IMR-90 (cell line): Measurements from ENCODE around the gene CNBD2. TPM values are rescaled to one million over a fixed set of nuclear protein-coding genes. Genes with fewer than 3 reads are reported as not detected.
A peak's percentile ranks its signal among the peaks of the same experiment; 100 is the strongest.
"Not testable (repeated sequence)": the region's sequence is repeated elsewhere in the genome, so short reads cannot be mapped to it uniquely, and the experiment has no call there.

Experiments used
- ATAC-seq: fragments of 200-7000 bp; cut with Tn5 transposase; 2 replicates; pipeline ENCODE4 v1.9.1; 2020; ENCODE audit warnings: low read depth, mild to moderate bottlenecking, moderate library complexity
- BruUV-seq: library from RNA; stranded (reverse); fragments of 400-500 nt; replicated peaks from 2 replicates; lab custom pipeline; 2021; lab: Mats Ljungman, UMichigan
- CTCF ChIA-PET: fragments of 300-600 bp; formaldehyde crosslinking; extraction: SDS; loops from one replicate; lab custom pipeline; 2021; ENCODE audit warnings: antibody characterized with exemption; lab: Yijun Ruan, JAX
- POLR2A ChIA-PET: fragments of 300-600 bp; sonication (Branson Sonifier 250); formaldehyde crosslinking; loops from one replicate; lab custom pipeline; 2022; ENCODE audit warnings: antibody characterized with exemption; ENCODE audit not compliant: unreplicated experiment; lab: Charles Lee
- DNase-seq: peaks from one replicate; pipeline ENCODE4 v3.0.0; 2013
- H2AFZ ChIP-seq: replicated peaks from 2 replicates; pipeline ENCODE3; 2013; ENCODE audit warnings: low read length, mild to moderate bottlenecking; ENCODE audit not compliant: poor library complexity
- H2AK5ac ChIP-seq: 2 replicates; pipeline ENCODE4 v1.6.1; 2013; ENCODE audit warnings: low read depth, low read length, inconsistent platforms
- H2AK9ac ChIP-seq: replicated peaks from 2 replicates; pipeline ENCODE3; 2013; ENCODE audit warnings: mild to moderate bottlenecking, low read depth, low read length, moderate library complexity; ENCODE audit not compliant: poor library complexity
- H2BK120ac ChIP-seq: 2 replicates; pipeline ENCODE4 v1.6.1; 2013; ENCODE audit warnings: low read depth, low read length, inconsistent platforms
- H2BK15ac ChIP-seq: 3 replicates; pipeline ENCODE4 v1.6.1; 2013; ENCODE audit warnings: low read depth, low read length, inconsistent platforms
- H2BK20ac ChIP-seq: 2 replicates; pipeline ENCODE4 v1.6.1; 2013; ENCODE audit warnings: low read depth, mild to moderate bottlenecking, inconsistent platforms, low read length, moderate library complexity
- H2BK5ac ChIP-seq: 2 replicates; pipeline ENCODE4 v1.6.1; 2013; ENCODE audit warnings: mild to moderate bottlenecking, low read depth, low read length, inconsistent platforms; ENCODE audit not compliant: poor library complexity, severe bottlenecking
- H3K14ac ChIP-seq: replicated peaks from 2 replicates; pipeline ENCODE4 v1.6.1; 2013; ENCODE audit warnings: low read depth, low read length, inconsistent platforms
- H3K18ac ChIP-seq: 2 replicates; pipeline ENCODE4 v1.6.1; 2013; ENCODE audit warnings: low read depth, low read length, control low read depth
- H3K23ac ChIP-seq: 2 replicates; pipeline ENCODE4 v1.6.1; 2013; ENCODE audit warnings: low read depth, low read length, inconsistent platforms
- H3K27ac ChIP-seq: 2 replicates; pipeline ENCODE4 v1.5.1; 2013; ENCODE audit warnings: mild to moderate bottlenecking, control low read depth, low read length; ENCODE audit not compliant: insufficient read depth
- H3K27me3 ChIP-seq: 2 replicates; pipeline ENCODE4 v1.6.1; 2013; ENCODE audit warnings: low read length; ENCODE audit not compliant: control insufficient read depth, insufficient read depth
- H3K36me3 ChIP-seq: 2 replicates; pipeline ENCODE4 v1.6.1; 2013; ENCODE audit warnings: low read length, mixed read lengths; ENCODE audit not compliant: control insufficient read depth, insufficient read depth
- H3K4ac ChIP-seq: 2 replicates; pipeline ENCODE4 v1.6.1; 2013; ENCODE audit warnings: low read depth, low read length, inconsistent platforms
- H3K4me1 ChIP-seq: 2 replicates; pipeline ENCODE4 v1.6.1; 2013; ENCODE audit warnings: low read length, mixed read lengths; ENCODE audit not compliant: control insufficient read depth, insufficient read depth
- H3K4me2 ChIP-seq: 2 replicates; pipeline ENCODE4 v1.6.1; 2013; ENCODE audit warnings: low read depth, mild to moderate bottlenecking, control low read depth, low read length, moderate library complexity
- H3K4me3 ChIP-seq: 2 replicates; pipeline ENCODE4 v1.5.1; 2013; ENCODE audit warnings: low read depth, mild to moderate bottlenecking, control low read depth, low read length, moderate library complexity; ENCODE audit not compliant: insufficient read depth
- H3K56ac ChIP-seq: 2 replicates; pipeline ENCODE4 v1.6.1; 2013; ENCODE audit warnings: low read length, inconsistent platforms; ENCODE audit not compliant: insufficient read depth; ENCODE audit errors: extremely low read depth
- H3K79me1 ChIP-seq, 2 experiments: 2 replicates each; pipeline ENCODE4 v1.6.1; 2013; ENCODE audit warnings: low read length in 2 of 2, inconsistent platforms in 1 of 2, low read depth in 1 of 2
- H3K9ac ChIP-seq: 2 replicates; pipeline ENCODE4 v1.6.1; 2013; ENCODE audit warnings: low read depth, low read length, control low read depth
- H3K9me1 ChIP-seq: 2 replicates; pipeline ENCODE4 v1.6.1; 2013; ENCODE audit warnings: low read length, inconsistent platforms; ENCODE audit not compliant: insufficient read depth
- H3K9me3 ChIP-seq: 2 replicates; pipeline ENCODE4 v1.6.1; 2013; ENCODE audit warnings: low read length; ENCODE audit not compliant: control insufficient read depth, insufficient read depth
- H4K20me1 ChIP-seq: 2 replicates; pipeline ENCODE4 v1.6.1; 2013; ENCODE audit warnings: low read length, inconsistent platforms; ENCODE audit not compliant: insufficient read depth
- H4K5ac ChIP-seq: 2 replicates; pipeline ENCODE4 v1.6.1; 2013; ENCODE audit warnings: mild to moderate bottlenecking, low read depth, low read length, control low read depth
- H4K8ac ChIP-seq, 2 experiments: 2 replicates each; pipeline ENCODE4 v1.6.1; 2013; ENCODE audit warnings: low read depth in 2 of 2, low read length in 2 of 2, control low read depth in 1 of 2, inconsistent platforms in 1 of 2
- H4K91ac ChIP-seq: 2 replicates; pipeline ENCODE4 v1.6.1; 2013; ENCODE audit warnings: low read depth, low read length, inconsistent platforms; ENCODE audit not compliant: insufficient read depth
- WGBS, 2 experiments: methylation state at CpG; one replicate each; pipeline versions ENCODE4 v1.1.5 to v1.1.7; 2013; ENCODE audit warnings: missing lambda C conversion rate in 2 of 2; ENCODE audit not compliant: insufficient read length in 1 of 2; ENCODE audit errors: extremely low coverage in 2 of 2; 5-methylcytosine and 5-hydroxymethylcytosine counted together
- dilution Hi-C: fragments of 300-500 bp; cut with HindIII; formaldehyde crosslinking; loops from one replicate; pipeline ENCODE4 v1.14.3; 2018; ENCODE audit warnings: low sequenced_read_pairs; ENCODE audit not compliant: unreplicated experiment
- in situ Hi-C: fragments of 300-500 bp; cut with MboI; formaldehyde crosslinking; loops from 3 replicates; pipeline ENCODE4 v1.14.3; 2019; ENCODE audit warnings: low sequenced_read_pairs, inconsistent platforms, mixed read lengths
- intact Hi-C: fragments of 100-400 bp; cut with micrococcal nuclease; formaldehyde crosslinking; loops from 2 replicates; pipeline ENCODE4 v1.10.0; 2022
- polyA plus RNA-seq, 3 experiments: library from polyadenylated mRNA; depleted of rRNA; stranded (reverse); fragments of >200 nt; gene quantifications; 2 replicates each; pipeline ENCODE4 v1.2.3, GENCODE V29; 2012; ENCODE audit warnings: low replicate concordance in 1 of 3
- total RNA-seq: library from RNA; depleted of rRNA; stranded (reverse); fragments of >200 nt; gene quantifications from 2 replicates; pipeline ENCODE4 v1.2.3, GENCODE V29; 2012

Gene CNBD2
- total and polyA plus RNA-seq, 2 of the 4 experiments (the other 2 are of a cell fraction), result 0.90 to 1.7 TPM

- H3K4me2 ChIP-seq, CTCF ChIA-PET, H2BK5ac ChIP-seq, in situ Hi-C loops, intact Hi-C loops, H3K4me1 ChIP-seq, H3K56ac ChIP-seq, H2AFZ ChIP-seq, H3K4ac ChIP-seq, H2BK15ac ChIP-seq, H3K23ac ChIP-seq, DNase-seq, H4K5ac ChIP-seq, dilution Hi-C loops, H3K4me3 ChIP-seq, H3K9ac ChIP-seq, H3K27me3 ChIP-seq, H2AK5ac ChIP-seq, H3K27ac ChIP-seq, ATAC-seq, H2BK20ac ChIP-seq, H3K14ac ChIP-seq, H4K91ac ChIP-seq, H4K8ac ChIP-seq, POLR2A ChIA-PET, H3K9me3 ChIP-seq, H3K18ac ChIP-seq, H3K36me3 ChIP-seq, H2BK120ac ChIP-seq, BruUV-seq, H2AK9ac ChIP-seq: not testable (repeated sequence)
- no CpG with 5 or more reads among the region's 4 CpGs for WGBS, 2 experiments
- peaks cover 15 to 52% of the 10 kb centered on the region in 2 experiments for H3K79me1 ChIP-seq
- peaks cover 17% of the 10 kb centered on the region for H3K9me1 ChIP-seq
- peaks cover 74% of the 10 kb centered on the region for H4K20me1 ChIP-seq
These were observed 77.8 kb downstream of the CNBD2 start for GRCh38 chr20:36046073-36046798.

- H4K8ac ChIP-seq, H3K9ac ChIP-seq, BruUV-seq, H3K14ac ChIP-seq, H2AK9ac ChIP-seq, H3K56ac ChIP-seq, H2BK5ac ChIP-seq, H2BK20ac ChIP-seq, H3K9me3 ChIP-seq, H3K27ac ChIP-seq, H4K91ac ChIP-seq, H4K5ac ChIP-seq, dilution Hi-C loops, H3K36me3 ChIP-seq, H3K27me3 ChIP-seq, H2BK15ac ChIP-seq, H2AFZ ChIP-seq, intact Hi-C loops, DNase-seq, H2BK120ac ChIP-seq, ATAC-seq, H3K4me1 ChIP-seq, H3K23ac ChIP-seq, in situ Hi-C loops, H3K4ac ChIP-seq, H3K18ac ChIP-seq, H2AK5ac ChIP-seq: not testable (repeated sequence)
- peaks cover 50% of the 10 kb centered on the region for H4K20me1 ChIP-seq
- H3K79me1 ChIP-seq, result peaks cover 8 to 31% of the 10 kb centered on the region in 2 experiments
- ChIA-PET POLR2A (interaction anchor here (0.7 kb wide), 1 partner anchor 376 kb away, joined by 3 read pairs; no protein-coding TSS in a partner anchor), CTCF (interaction anchor here (0.6 kb wide), 1 partner anchor 89 kb away, joined by 4 read pairs; no protein-coding TSS in a partner anchor)
- no CpG with 5 or more reads among the region's 2 CpGs for WGBS, 2 experiments
- peak overlapping the region; percentile 25; the same call in 1 of the 2 replicates for H3K4me2 ChIP-seq
- peak overlapping the region; percentile 36 for H3K4me3 ChIP-seq
- peaks cover 11% of the 10 kb centered on the region for H3K9me1 ChIP-seq
These were observed 81.0 kb downstream of the CNBD2 start for GRCh38 chr20:36049408-36049807.
